Aorta (tissue), 5 donors: Measurements from ENCODE around the gene RXRA. TPM values are rescaled to one million over a fixed set of nuclear protein-coding genes. Genes with fewer than 3 reads are reported as not detected.

Experiments used
- ATAC-seq: fragments of 200-7000 bp; cut with Tn5 transposase; one replicate; pipeline ENCODE4 v1.9.1; 2022; ENCODE audit warnings: moderate library complexity; ENCODE audit not compliant: low FRiP score
- DNase-seq, 2 donors: peaks; one replicate each; pipeline ENCODE4 v3.0.0-alpha.2; 2020
- H3K27ac ChIP-seq, 2 donors: one replicate each; pipeline ENCODE4 v1.5.1; 2013; ENCODE audit warnings: low read length in 2 of 2, mild to moderate bottlenecking in 2 of 2, moderate library complexity in 2 of 2, control low read depth in 1 of 2, inconsistent platforms in 1 of 2, low read depth in 1 of 2
- H3K27me3 ChIP-seq, 2 donors: one replicate each; pipeline ENCODE4 v1.6.1; 2013; ENCODE audit warnings: control low read depth in 1 of 2, low read length in 1 of 2, mild to moderate bottlenecking in 1 of 2, moderate library complexity in 1 of 2; ENCODE audit not compliant: insufficient read depth in 2 of 2, control insufficient read depth in 1 of 2
- H3K36me3 ChIP-seq, 2 donors: one replicate each; pipeline ENCODE4 v1.6.1; 2013; ENCODE audit warnings: control low read depth in 1 of 2, low read length in 1 of 2, mild to moderate bottlenecking in 1 of 2; ENCODE audit not compliant: insufficient read depth in 2 of 2, control insufficient read depth in 1 of 2
- H3K4me1 ChIP-seq, 2 donors: one replicate each; pipeline ENCODE4 v1.6.1; 2013; ENCODE audit warnings: low read length in 2 of 2, control low read depth in 1 of 2, mild to moderate bottlenecking in 1 of 2, moderate library complexity in 1 of 2; ENCODE audit not compliant: insufficient read depth in 2 of 2, control insufficient read depth in 1 of 2
- H3K4me3 ChIP-seq, 2 donors: one replicate each; pipeline ENCODE4 v1.5.1; 2013; ENCODE audit warnings: low read length in 2 of 2, control low read depth in 1 of 2, mild to moderate bottlenecking in 1 of 2
- H3K9me3 ChIP-seq: one replicate; pipeline ENCODE4 v1.6.1; 2013; ENCODE audit warnings: mild to moderate bottlenecking, low read length; ENCODE audit not compliant: control insufficient read depth
- WGBS, 2 donors: extraction: QIAGEN DNeasy Blood & Tissue Kit; methylation state at CpG; one replicate each; pipeline ENCODE4 v1.1.7; 2013; 5-methylcytosine and 5-hydroxymethylcytosine counted together
- intact Hi-C, 2 donors: fragments of 100-400 bp; cut with DNase I; formaldehyde crosslinking; loops; one replicate each; pipeline versions ENCODE4 v1.14.2 to v1.15.0; 2022
- polyA plus RNA-seq, 2 donors: library from polyadenylated mRNA; stranded (reverse); fragments of 200-250 nt; gene quantifications; one replicate each; pipeline ENCODE4 v1.2.3, GENCODE V29; 2013
- total RNA-seq, 2 donors: library from RNA; stranded (reverse); fragmentation: NEBNext Ultra II Directional; extraction: Animal tissue kit (Norgen Biotek cat#: 25700); gene quantifications; one replicate each; pipeline ENCODE4 v1.2.1, GENCODE V29; 2021
- donor health status: healthy with polysubstance abuse.
- donor health status: Bipolar disorder and iron deficiency.
- donor health status: DM: no; HTN: no; CAD: no.
- donor health status: DM: no; HTN: no; CAD: no.
- donor health status: DM: yes; HTN: yes; CAD: no.

Gene RXRA
- total and polyA plus RNA-seq, 4 donors, result 17.7 to 67.8 (median 32.7) TPM

DNA sequence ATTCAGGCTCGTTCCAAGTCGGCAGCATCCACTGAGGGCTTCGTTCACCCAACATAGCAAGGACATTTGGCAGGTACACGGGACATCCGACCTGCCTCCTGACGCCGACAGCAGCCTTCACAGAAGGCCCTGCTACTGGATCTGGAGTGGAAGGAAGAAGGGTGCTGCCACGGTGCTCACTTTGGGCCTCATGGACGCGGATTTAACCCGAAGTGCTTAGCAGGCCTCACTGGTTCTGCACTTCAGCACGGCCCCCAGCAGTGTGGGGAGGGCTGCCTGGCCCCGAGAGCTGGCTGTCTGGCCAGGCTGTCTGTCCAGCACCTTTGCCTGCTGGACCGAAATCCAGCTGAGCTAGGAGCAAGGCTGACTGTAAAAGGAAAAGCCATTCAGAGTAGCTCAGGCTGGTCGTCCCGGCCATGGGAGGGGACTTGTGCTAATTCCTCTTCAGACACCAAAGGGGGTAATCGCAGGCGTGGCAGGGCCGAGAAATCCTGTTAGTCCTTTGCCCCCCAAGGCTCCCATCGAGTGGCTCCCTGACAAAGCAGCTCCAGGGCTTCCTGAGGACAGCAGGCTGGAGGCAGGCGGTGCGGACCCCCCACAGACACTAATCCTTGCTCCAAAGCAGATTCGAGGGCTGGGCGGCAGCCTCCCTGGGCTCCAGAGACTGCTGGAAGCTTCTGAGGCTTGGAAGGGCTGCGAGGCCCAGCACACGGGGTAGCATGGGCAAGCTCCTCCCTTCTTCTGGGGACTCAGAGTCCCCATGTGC, 11.1 kb upstream of the RXRA start:
- intact Hi-C loops, result no loop called here
- Histone ChIP-seq H3K27me3 (no peaks in the 10 kb centered on the region), H3K36me3 (no peaks in the 10 kb centered on the region), H3K4me3 (no peak overlapping the region), H3K9me3 (peaks cover 4% of the 10 kb centered on the region), H3K27ac (no peak overlapping the region), H3K4me1 (no peaks in the 10 kb centered on the region)
- DNase-seq (peak; percentile 46 to 69), ATAC-seq (no peak)
- 93 to 94% methylated on average over 26 of the region's 26 CpGs for WGBS, 2 donors

DNA sequence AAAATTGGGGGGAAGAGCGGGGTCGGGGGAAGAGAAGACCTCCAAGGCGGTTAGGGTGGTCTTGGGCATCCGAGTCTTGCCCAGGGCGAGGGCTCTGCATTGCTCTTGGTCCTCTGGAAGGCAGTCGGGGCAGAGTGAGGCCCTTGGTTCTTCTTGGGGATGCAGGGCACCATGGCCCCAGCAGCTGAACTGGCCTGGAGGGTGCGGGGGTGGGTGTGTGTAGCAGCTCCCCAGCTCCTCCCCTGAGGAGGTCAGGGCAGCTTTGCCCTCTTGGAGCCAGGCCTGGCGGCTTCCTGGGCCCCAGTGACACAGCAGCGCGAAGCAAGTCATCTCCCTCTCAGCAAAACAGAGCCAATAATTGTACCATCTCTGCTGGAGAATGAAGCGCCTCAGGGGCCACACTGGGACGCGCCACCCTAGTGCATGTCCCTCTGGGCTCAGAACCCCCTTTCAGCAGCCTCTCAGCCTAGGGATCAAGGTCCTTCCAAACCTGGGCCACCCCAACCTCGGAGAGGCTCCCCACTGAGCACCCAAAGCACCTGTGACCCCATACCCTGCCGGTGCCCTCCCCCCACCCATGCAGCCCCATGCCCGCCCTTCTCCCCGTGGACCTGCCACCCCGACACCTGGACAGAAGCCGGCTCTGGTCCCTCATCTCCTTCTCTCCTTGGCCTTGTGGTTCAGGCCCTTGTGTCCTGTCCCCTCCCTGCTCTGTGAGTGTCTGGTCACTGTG, 10.4 kb upstream of the RXRA start:
- H3K36me3 ChIP-seq, result no peaks in the 10 kb centered on the region
- whole genome bisulfite sequencing, 2 donors, result 87 to 92% methylated on average over 19 of the region's 19 CpGs
- no peaks in the 10 kb centered on the region for H3K27me3 ChIP-seq
- intact Hi-C loops, result no loop called here
- H3K4me1 ChIP-seq, result no peaks in the 10 kb centered on the region
- no peak overlapping the region for H3K27ac ChIP-seq
- DNase-seq (peak; percentile 45 to 57), ATAC-seq (no peak)
- H3K9me3 ChIP-seq, result peaks cover 4% of the 10 kb centered on the region
- no peak overlapping the region for H3K4me3 ChIP-seq

DNA sequence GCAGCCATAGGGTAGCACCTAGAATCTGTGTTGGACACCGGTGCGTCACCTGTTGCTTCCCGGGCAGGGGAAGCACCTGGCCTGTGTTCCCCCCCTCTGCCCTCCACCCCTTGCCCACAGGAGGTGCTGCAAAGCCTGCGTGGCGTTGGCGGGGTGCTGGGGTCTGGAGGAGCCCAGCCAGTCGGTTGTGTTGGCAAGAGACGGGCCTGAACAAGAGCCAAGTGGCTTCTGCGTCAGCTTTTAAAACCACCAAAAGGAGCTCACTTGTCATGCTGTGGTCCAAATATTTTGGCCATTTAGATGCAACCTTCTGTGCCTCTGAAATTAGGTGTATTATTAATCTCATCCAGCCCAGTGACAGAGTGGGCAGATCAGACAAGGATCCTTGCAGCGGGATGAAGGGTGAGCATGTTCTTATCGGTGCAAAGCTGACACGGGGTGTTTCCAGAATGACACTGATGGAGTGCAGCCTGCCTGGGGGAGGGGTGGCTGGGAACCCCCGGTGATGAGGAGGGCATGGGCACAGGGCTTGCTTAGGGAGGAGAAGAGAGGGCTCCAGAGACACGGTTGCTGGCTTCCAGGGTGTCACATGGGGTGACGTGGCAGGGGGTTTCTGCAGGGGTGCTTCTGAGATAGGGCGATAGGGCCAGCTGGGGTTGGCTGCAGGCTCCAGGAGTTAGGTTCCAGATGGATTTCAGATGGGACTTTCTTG, 9.7 kb upstream of the RXRA start:
- Histone ChIP-seq H3K4me3 (no peak overlapping the region), H3K36me3 (no peaks in the 10 kb centered on the region), H3K4me1 (no peaks in the 10 kb centered on the region), H3K27me3 (no peaks in the 10 kb centered on the region), H3K27ac (no peak overlapping the region), H3K9me3 (peaks cover 4% of the 10 kb centered on the region)
- DNase-seq (peak; percentile 73 to 78), ATAC-seq (no peak)
- intact Hi-C loops, result no loop called here
- WGBS, 2 donors, result 7 to 10% methylated on average over 16 of the region's 16 CpGs

DNA sequence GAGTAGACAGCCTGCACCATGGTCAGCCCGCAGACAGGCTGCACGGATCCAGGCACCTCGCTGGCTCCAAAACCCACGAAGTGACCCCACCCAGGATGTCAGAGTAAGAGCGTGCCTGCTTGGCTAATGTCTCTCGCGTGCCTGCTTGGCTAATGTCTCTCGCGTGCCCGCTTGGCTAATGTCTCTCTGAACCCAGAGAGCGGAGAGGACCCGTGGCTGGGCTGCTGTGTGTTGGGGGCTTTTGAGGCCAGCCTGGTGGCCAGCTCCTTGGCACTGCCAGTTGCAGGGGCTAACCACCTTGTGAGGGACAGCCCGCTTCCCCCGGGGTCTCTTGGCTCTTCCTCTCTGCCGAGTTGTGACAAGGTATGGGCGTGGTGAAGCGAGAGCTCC, 8.9 kb upstream of the RXRA start:
- ATAC-seq (no peak), DNase-seq (peak; percentile 44 to 68)
- peaks cover 4% of the 10 kb centered on the region for H3K9me3 ChIP-seq
- H3K36me3 ChIP-seq, result no peaks in the 10 kb centered on the region
- 47 to 51% methylated on average over 17 of the region's 17 CpGs for WGBS, 2 donors
- intact Hi-C loops, result no loop called here
- H3K27me3 ChIP-seq, result no peaks in the 10 kb centered on the region
- H3K4me1 ChIP-seq, result no peaks in the 10 kb centered on the region
- H3K4me3 ChIP-seq, result no peak overlapping the region
- no peak overlapping the region for H3K27ac ChIP-seq

DNA sequence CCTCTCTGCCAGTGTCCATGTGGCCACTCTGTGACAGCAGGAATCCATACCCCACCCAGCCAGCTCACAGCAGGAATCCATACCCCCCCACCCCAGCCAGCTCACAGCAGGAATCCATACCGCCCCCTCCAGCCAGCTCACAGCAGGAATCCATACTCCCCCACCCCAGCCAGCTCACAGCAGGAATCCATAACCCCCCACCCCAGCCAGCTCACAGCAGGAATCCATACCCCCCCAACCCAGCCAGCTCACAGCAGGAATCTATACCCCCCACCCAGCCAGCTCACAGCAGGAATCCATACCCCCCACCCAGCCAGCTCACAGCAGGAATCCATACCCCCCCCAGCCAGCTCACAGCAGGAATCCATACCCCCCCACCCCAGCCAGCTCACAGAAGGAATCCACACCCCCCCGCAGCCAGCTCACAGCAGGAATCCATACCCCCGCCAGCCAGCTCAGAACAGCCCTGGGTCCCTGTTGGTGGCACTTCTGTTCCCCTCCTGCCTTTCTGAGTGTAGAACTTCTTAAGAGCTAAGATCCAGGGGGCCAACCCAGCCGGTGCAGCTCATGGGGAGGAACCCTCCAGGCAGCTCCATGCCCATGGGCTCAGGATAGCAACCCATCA, 8.4 kb upstream of the RXRA start:
- DNase-seq, result peak in 1 of 2 donors; percentile 47
- intact Hi-C loops, result no loop called here

DNA sequence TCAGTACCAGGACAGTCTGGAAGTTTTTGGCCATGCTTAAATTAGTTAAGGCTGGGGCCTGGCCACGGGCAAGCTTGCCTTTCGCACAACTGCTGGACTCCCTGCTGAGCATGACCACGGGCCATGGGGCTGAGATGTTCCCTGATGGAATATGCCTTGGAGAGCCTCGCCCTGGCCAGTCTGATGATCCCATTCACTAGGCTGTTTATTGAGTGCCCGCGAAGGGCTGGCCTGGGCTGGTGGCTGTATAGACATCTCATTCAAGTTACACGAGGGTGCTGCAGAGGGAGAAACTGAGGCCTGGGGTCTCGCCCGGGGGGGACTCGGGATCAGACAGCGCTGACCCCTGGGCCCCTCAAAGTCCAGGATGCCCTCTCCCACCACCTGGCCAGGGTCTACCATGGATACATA, 7.8 kb upstream of the RXRA start:
- Histone ChIP-seq H3K27me3 (no peaks in the 10 kb centered on the region), H3K27ac (no peak overlapping the region), H3K36me3 (no peaks in the 10 kb centered on the region), H3K4me3 (no peak overlapping the region), H3K4me1 (no peaks in the 10 kb centered on the region), H3K9me3 (peaks cover under 1% of the 10 kb centered on the region)
- DNase-seq, result peak; percentile 33 to 62
- intact Hi-C loops, result no loop called here
- no peak for ATAC-seq
- WGBS, 2 donors, result 89 to 92% methylated on average over 11 of the region's 11 CpGs

More for the DNA sequence above, 8.4 kb upstream of the RXRA start:
- H3K36me3 ChIP-seq, result no peaks in the 10 kb centered on the region
- no peaks in the 10 kb centered on the region for H3K27me3 ChIP-seq
- no peaks in the 10 kb centered on the region for H3K4me1 ChIP-seq
- peaks cover 4% of the 10 kb centered on the region for H3K9me3 ChIP-seq
- no peak for ATAC-seq
- no peak overlapping the region for H3K4me3 ChIP-seq
- WGBS, 2 donors, result 41 to 54% methylated on average over 4 of the region's 4 CpGs
- H3K27ac ChIP-seq, result no peak overlapping the region

DNA sequence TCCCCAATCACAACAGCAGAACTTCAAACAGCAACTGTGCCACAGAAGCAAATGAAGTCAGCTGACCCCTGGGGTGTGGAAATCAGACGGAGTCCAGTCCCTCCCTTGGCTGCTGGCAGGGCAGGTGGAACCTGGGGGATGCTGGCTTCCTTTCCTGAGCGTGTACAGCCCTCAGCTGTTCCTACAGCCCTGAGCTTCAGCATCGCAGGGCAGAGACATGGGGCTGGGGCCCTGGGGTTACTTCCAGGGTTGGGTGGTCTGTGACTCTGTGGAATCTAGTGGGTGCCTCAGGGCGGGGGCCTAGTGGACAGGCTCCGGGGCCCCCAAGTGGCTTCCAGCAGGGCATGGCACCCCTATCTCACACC, 7.3 kb upstream of the RXRA start:
- Histone ChIP-seq H3K4me3 (no peak overlapping the region), H3K27me3 (no peaks in the 10 kb centered on the region), H3K9me3 (no peaks in the 10 kb centered on the region), H3K36me3 (no peaks in the 10 kb centered on the region), H3K27ac (no peak overlapping the region), H3K4me1 (no peaks in the 10 kb centered on the region)
- intact Hi-C loops, result no loop called here
- ATAC-seq (no peak), DNase-seq (peak; percentile 31 to 73)
- 91 to 94% methylated on average over 5 of the region's 5 CpGs for WGBS, 2 donors

DNA sequence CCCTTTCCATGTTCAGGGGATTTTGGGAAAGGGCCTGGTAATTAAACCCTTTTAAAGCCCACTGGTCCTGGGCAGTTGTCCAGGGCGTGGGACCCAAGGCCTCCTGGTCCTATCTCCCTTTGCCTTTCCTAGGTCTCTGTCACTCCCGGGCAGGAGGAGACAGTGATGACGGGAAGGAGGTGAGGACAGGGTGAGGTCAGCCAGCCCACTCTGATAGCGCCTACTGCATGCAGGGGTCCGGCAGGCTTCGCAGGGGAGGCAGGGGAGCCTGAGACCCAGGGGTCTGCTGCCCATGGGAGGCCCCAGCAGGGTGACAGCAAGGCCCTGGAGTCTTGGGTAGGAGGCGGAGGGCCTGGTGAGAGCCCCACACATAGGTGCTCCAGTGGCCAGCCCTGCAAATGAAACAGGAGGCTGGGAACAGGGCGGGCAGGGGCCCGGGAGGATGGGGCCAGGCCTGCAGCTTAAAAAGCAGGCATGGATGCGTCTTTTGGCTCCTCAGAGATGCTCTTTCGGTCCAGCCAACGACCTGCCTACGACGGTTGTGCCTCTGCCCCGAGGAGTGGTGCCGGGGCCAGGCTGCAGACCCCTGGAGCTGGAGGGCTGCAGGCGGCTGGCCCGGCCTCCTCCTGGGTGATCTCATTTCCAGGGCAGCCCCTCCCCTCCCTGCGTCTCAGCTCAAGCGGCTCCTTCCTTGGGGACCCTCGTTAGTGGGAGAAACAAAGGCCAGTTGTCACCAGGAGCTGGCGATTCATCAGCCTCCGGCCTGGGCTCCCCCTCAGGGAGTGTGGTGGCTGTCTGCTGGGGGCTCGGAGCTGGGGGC, 6.7 kb upstream of the RXRA start:
- ATAC-seq, result no peak
- Histone ChIP-seq H3K4me3 (no peak overlapping the region), H3K9me3 (no peaks in the 10 kb centered on the region), H3K27ac (no peak overlapping the region), H3K27me3 (no peaks in the 10 kb centered on the region), H3K4me1 (no peaks in the 10 kb centered on the region), H3K36me3 (no peaks in the 10 kb centered on the region)
- 92% methylated on average over 23 to 24 of the region's 24 CpGs for WGBS, 2 donors
- intact Hi-C loops, result loop anchor here (2.0 to 10.0 kb wide), 4 partner anchors 115 to 328 kb away; partner anchors contain the start of gene BRD3 (in 1 of the 2)
- peak; percentile 35 to 70 for DNase-seq
